HepG2 (cell line): ENCODE measurements around the gene NFKBIA. TPM values are rescaled to one million over a fixed set of nuclear protein-coding genes. Genes with fewer than 3 reads are reported as not detected.

Source experiments
- BHLHE40 ChIP-seq: IDR thresholded peaks from 2 replicates; pipeline ENCODE4 v1.6.1; 2011; ENCODE audit warnings: low read length, improper control_type of control experiment
- HIC2 ChIP-seq: sonication (generic); formaldehyde crosslinking; IDR thresholded peaks from 2 replicates; pipeline ENCODE4 v1.9.0; 2022; ENCODE audit warnings: low read depth, missing genetic modification reagents
- HOXA3 ChIP-seq: sonication (generic); formaldehyde crosslinking; IDR thresholded peaks from 2 replicates; pipeline ENCODE4 v1.5.0; 2020; ENCODE audit warnings: missing genetic modification reagents
- HOXA7 ChIP-seq: sonication (generic); formaldehyde crosslinking; IDR thresholded peaks from 2 replicates; pipeline ENCODE4 v1.8.1; 2022; ENCODE audit warnings: mild to moderate bottlenecking, missing genetic modification reagents, moderate library complexity
- HOXA9 ChIP-seq: sonication (generic); formaldehyde crosslinking; IDR thresholded peaks from 2 replicates; pipeline ENCODE4 v1.8.1; 2022; ENCODE audit warnings: missing genetic modification reagents, mild to moderate bottlenecking, moderate library complexity, borderline replicate concordance
- NONO ChIP-seq, 2 experiments: fragments of 450-650 bp in 1 of 2; sonication (generic) in 1 of 2; formaldehyde crosslinking in 1 of 2; IDR thresholded peaks in 1 of 2; conservative IDR thresholded peaks in 1 of 2; 2 replicates each; pipeline versions ENCODE4 v1.6.1 to v1.8.0; 2017 to 2022; ENCODE audit warnings: mild to moderate bottlenecking in 1 of 2, missing genetic modification reagents in 1 of 2, moderate library complexity in 1 of 2
- RAD51 ChIP-seq: fragments of 450-650 bp; IDR thresholded peaks from 2 replicates; pipeline ENCODE4 v1.6.1; 2016; ENCODE audit warnings: borderline replicate concordance
- ZMYM3 ChIP-seq: sonication (generic); formaldehyde crosslinking; IDR thresholded peaks from 2 replicates; pipeline ENCODE4 v1.5.1; 2020; ENCODE audit warnings: mild to moderate bottlenecking, missing genetic modification reagents
- ZNF451 ChIP-seq: sonication (generic); formaldehyde crosslinking; IDR thresholded peaks from 2 replicates; pipeline ENCODE4 v1.5.0; 2020; ENCODE audit warnings: mild to moderate bottlenecking, missing genetic modification reagents
- ZNF512B ChIP-seq: sonication (generic); formaldehyde crosslinking; IDR thresholded peaks from 2 replicates; pipeline ENCODE4 v1.5.1; 2020; ENCODE audit warnings: missing genetic modification reagents, mild to moderate bottlenecking, borderline replicate concordance
- ZNF589 ChIP-seq: sonication (generic); formaldehyde crosslinking; conservative IDR thresholded peaks from 2 replicates; pipeline ENCODE4 v1.8.0; 2022; ENCODE audit warnings: mild to moderate bottlenecking, moderate library complexity, missing genetic modification reagents
- ZNF609 ChIP-seq: sonication (generic); formaldehyde crosslinking; IDR thresholded peaks from 2 replicates; pipeline ENCODE4 v1.4.0; 2020; ENCODE audit warnings: mild to moderate bottlenecking, missing genetic modification reagents, borderline replicate concordance
- ZZZ3 ChIP-seq: sonication (generic); formaldehyde crosslinking; IDR thresholded peaks from 2 replicates; pipeline ENCODE4 v1.4.0; 2020; ENCODE audit warnings: missing genetic modification reagents, mild to moderate bottlenecking, borderline replicate concordance
- polyA plus RNA-seq, 8 experiments: library from polyadenylated mRNA; depleted of rRNA in 3 of 8; stranded (reverse) in 7 of 8; unstranded in 1 of 8; fragments of >200 nt; fragmentation: Illumina TruSeq in 4 of 8; extraction: Trizol in 4 of 8; gene quantifications; 2 replicates each; pipeline versions ENCODE4 v1.2.1 to v1.2.3, GENCODE V29; 2011 to 2016; ENCODE audit warnings: low read depth in 4 of 8, missing spikeins in 1 of 8, mixed read lengths in 1 of 8; ENCODE audit not compliant: insufficient read depth in 1 of 8
- total RNA-seq, 5 experiments: library from RNA; depleted of rRNA; stranded (reverse); fragments of >200 nt; fragmentation: Illumina TruSeq; extraction: Trizol; gene quantifications; 2 replicates each; pipeline ENCODE4 v1.2.3, GENCODE V29; 2016; ENCODE audit warnings: low read depth in 1 of 5

NFKBIA gene
- total and polyA plus RNA-seq, 2 of the 13 experiments (the other 11 are each of a cell fraction or from before 2014, with no cell fraction given) = 197 to 319 TPM

DNA sequence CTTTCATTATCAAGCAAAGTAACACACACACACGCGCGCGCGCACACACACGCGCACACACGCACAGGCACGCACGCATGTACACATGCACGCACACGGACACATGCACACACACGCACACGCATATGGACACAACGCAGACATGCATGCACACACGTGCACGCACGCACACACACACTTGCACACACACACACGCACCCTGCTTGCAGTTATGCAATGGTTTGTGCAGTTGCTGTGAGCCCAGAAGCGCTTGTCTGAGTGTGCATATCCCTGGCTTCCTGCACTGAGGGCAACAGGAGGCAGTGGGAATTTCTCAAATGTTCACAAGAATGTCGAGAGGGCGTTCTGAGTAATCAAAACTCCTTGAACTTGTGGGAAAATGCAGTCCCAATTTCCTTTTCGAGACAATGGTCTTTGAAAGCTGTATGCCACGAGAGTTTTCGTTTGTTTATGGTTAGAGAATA is 41.6 kb downstream of the NFKBIA start (continued):
- 0 out of 2 replicates have a peak, but pooled peaks have one; percentile 22 for TF ChIP-seq HIC2 (CRISPR knock-in tag)
- TF ChIP-seq ZZZ3 (CRISPR knock-in tag) = peak; percentile 72; the same call in 1 of the 2 replicates
- TF ChIP-seq ZMYM3 (CRISPR knock-in tag) = peak; percentile 52; the same call in 1 of the 2 replicates
- TF ChIP-seq ZNF451 (CRISPR knock-in tag) = 0 out of 2 replicates have a peak, but pooled peaks have one; percentile 13
- TF ChIP-seq HOXA3 (CRISPR knock-in tag) = 0 out of 2 replicates have a peak, but pooled peaks have one; percentile 18
- no peak for TF ChIP-seq NONO (IDR thresholded peaks at IDR 0.05)
- TF ChIP-seq NONO (CRISPR knock-in tag; conservative IDR thresholded peaks at IDR 0.05) = 0 out of 2 replicates have a peak, but pooled peaks have one; percentile 35
- TF ChIP-seq ZNF589 (CRISPR knock-in tag) = peak; percentile 79; the same call in 1 of the 2 replicates
- 0 out of 2 replicates have a peak, but pooled peaks have one; percentile 78 for TF ChIP-seq ZNF512B (CRISPR knock-in tag)
- peak; percentile 78 for TF ChIP-seq HOXA7
- peak; percentile 34; the same call in 1 of the 2 replicates for TF ChIP-seq BHLHE40
- peak; percentile 61; the same call in 1 of the 2 replicates for TF ChIP-seq ZNF609 (CRISPR knock-in tag)
- peak; percentile 81; the same call in 1 of the 2 replicates for TF ChIP-seq HOXA9 (CRISPR knock-in tag)
- no peak for TF ChIP-seq RAD51
